HCT116 (cell line): ENCODE measurements around the gene ZNF730. TPM values are rescaled to one million over a fixed set of nuclear protein-coding genes. Genes with fewer than 3 reads are reported as not detected.

Experiments
- ATAC-seq: fragments of 200-7000 bp; cut with Tn5 transposase; 2 replicates; pipeline ENCODE4 v1.9.1; 2020; ENCODE audit warnings: mild to moderate bottlenecking, moderate library complexity
- BruUV-seq: library from RNA; stranded (reverse); fragments of 400-500 nt; replicated peaks from 2 replicates; lab custom pipeline; 2021; lab: Mats Ljungman, UMichigan
- CTCF ChIA-PET: fragments of 300-600 bp; sonication (Branson Sonifier 250); formaldehyde crosslinking; loops from one replicate; lab custom pipeline; 2021; ENCODE audit warnings: antibody characterized with exemption; lab: Charles Lee
- POLR2A ChIA-PET: fragments of 300-600, 350-600 bp; sonication (Branson Sonifier 250); formaldehyde crosslinking; loops from one replicate; lab custom pipeline; 2021; ENCODE audit warnings: antibody characterized with exemption; lab: Charles Lee
- RAD21 ChIA-PET, 2 experiments: fragments of 300-600 bp; sonication (Branson Sonifier 250); formaldehyde crosslinking; loops; one replicate each; lab custom pipeline; 2023; ENCODE audit warnings: low total read pairs in 2 of 2; ENCODE audit not compliant: uncharacterized antibody in 2 of 2, unreplicated experiment in 2 of 2, low non-redundant PET in 1 of 2; lab: Charles Lee
- DNase-seq: peaks from one replicate; pipeline ENCODE4 v3.0.0-alpha.2; 2010; ENCODE audit warnings: low read depth, low spot score
- H2AFZ ChIP-seq: fragments of 200-600 bp; shearing (Covaris generic), sonication (generic); 2 replicates; pipeline ENCODE4 v1.6.1; 2017; ENCODE audit warnings: low read depth, mixed run types, mixed read lengths, antibody characterized with exemption, low read length; ENCODE audit not compliant: poor library complexity, severe bottlenecking
- H3K27ac ChIP-seq: 2 replicates; pipeline ENCODE4 v1.5.1; 2012; ENCODE audit warnings: low read depth, low read length
- H3K27me3 ChIP-seq: fragments of 200-600 bp; sonication (generic); 2 replicates; pipeline ENCODE4 v1.6.1; 2016; ENCODE audit warnings: mixed run types, low read length, mixed read lengths; ENCODE audit not compliant: insufficient read depth
- H3K36me3 ChIP-seq, 2 experiments: fragments of 200-500 bp in 1 of 2; fragments of 200-600 bp in 1 of 2; sonication (Bioruptor generic) in 1 of 2; sonication (generic) in 1 of 2; 2 replicates each; pipeline versions ENCODE4 v1.5.1 to v1.6.1; 2014 to 2016; ENCODE audit warnings: low read length in 2 of 2, inconsistent platforms in 1 of 2, mixed read lengths in 1 of 2, mixed run types in 1 of 2; ENCODE audit not compliant: insufficient read depth in 2 of 2, control insufficient read depth in 1 of 2
- H3K4me1 ChIP-seq, 2 experiments: fragments of 200-600 bp in 1 of 2; sonication (generic) in 1 of 2; 2 replicates each; pipeline versions ENCODE4 v1.5.1 to v1.6.1; 2012 to 2017; ENCODE audit warnings: low read length in 2 of 2, inconsistent platforms in 1 of 2, mild to moderate bottlenecking in 1 of 2, mixed read lengths in 1 of 2, mixed run types in 1 of 2, moderate library complexity in 1 of 2; ENCODE audit not compliant: insufficient read depth in 2 of 2, control insufficient read depth in 1 of 2
- H3K4me2 ChIP-seq: fragments of 200-600 bp; sonication (generic); 2 replicates; pipeline ENCODE4 v1.6.1; 2017; ENCODE audit warnings: mixed run types, low read length, mixed read lengths
- H3K4me3 ChIP-seq, 2 experiments: fragments of 200-600 bp in 1 of 2; sonication (generic) in 1 of 2; replicated peaks in 1 of 2; 2 replicates each; pipeline ENCODE4 v1.5.1; 2011 to 2016; ENCODE audit warnings: low read length in 2 of 2, control low read depth in 1 of 2, low read depth in 1 of 2, mild to moderate bottlenecking in 1 of 2, mixed read lengths in 1 of 2, mixed run types in 1 of 2
- H3K79me2 ChIP-seq: fragments of 200-600 bp; sonication (generic); 2 replicates; pipeline ENCODE4 v1.6.1; 2017; ENCODE audit warnings: mild to moderate bottlenecking, mixed run types, low read length, moderate library complexity, mixed read lengths; ENCODE audit not compliant: insufficient read depth
- H3K9ac ChIP-seq: fragments of 200-600 bp; sonication (generic); 2 replicates; pipeline ENCODE4 v1.6.1; 2016; ENCODE audit warnings: low read length, mixed read lengths
- H3K9me2 ChIP-seq: fragments of 200-600 bp; sonication (generic), shearing (Covaris generic); 2 replicates; pipeline ENCODE4 v1.6.1; 2017; ENCODE audit warnings: mixed run types, mild to moderate bottlenecking, moderate library complexity; ENCODE audit not compliant: insufficient read depth
- H3K9me3 ChIP-seq, 2 experiments: fragments of 200-500 bp in 1 of 2; fragments of 200-600 bp in 1 of 2; sonication (Bioruptor generic) in 1 of 2; sonication (generic) in 1 of 2; 2 replicates each; pipeline ENCODE4 v1.6.1; 2014 to 2017; ENCODE audit warnings: low read length in 2 of 2, mixed read lengths in 2 of 2, inconsistent platforms in 1 of 2, low read depth in 1 of 2, mild to moderate bottlenecking in 1 of 2, mixed run types in 1 of 2, moderate library complexity in 1 of 2; ENCODE audit not compliant: control insufficient read depth in 1 of 2, insufficient read depth in 1 of 2
- H4K20me1 ChIP-seq: fragments of 200-600 bp; sonication (generic), shearing (Covaris generic); 2 replicates; pipeline ENCODE4 v1.6.1; 2017; ENCODE audit warnings: mixed run types, mild to moderate bottlenecking, moderate library complexity; ENCODE audit not compliant: insufficient read depth
- ATF3 ChIP-seq: IDR thresholded peaks from 2 replicates; pipeline ENCODE4 v1.6.1; 2012
- CBX3 ChIP-seq: IDR thresholded peaks from 2 replicates; pipeline ENCODE4 v1.6.1; 2012; ENCODE audit warnings: low read depth
- CEBPB ChIP-seq: IDR thresholded peaks from 2 replicates; pipeline ENCODE4 v1.6.1; 2012; ENCODE audit warnings: low read depth
- CTCF ChIP-seq, 3 experiments: fragments of 200-600 bp in 1 of 3; sonication (generic) in 1 of 3; IDR thresholded peaks in 2 of 3; conservative IDR thresholded peaks in 1 of 3; 2 replicates each; pipeline ENCODE4 v1.5.1; 2012 to 2017; ENCODE audit warnings: low read depth in 2 of 3, low read length in 2 of 3, antibody characterized with exemption in 1 of 3, borderline replicate concordance in 1 of 3, control low read depth in 1 of 3, mild to moderate bottlenecking in 1 of 3, mixed read lengths in 1 of 3, mixed run types in 1 of 3, moderate library complexity in 1 of 3; ENCODE audit not compliant: insufficient read depth in 1 of 3
- EGR1 ChIP-seq: IDR thresholded peaks from 2 replicates; pipeline ENCODE4 v1.6.1; 2012; ENCODE audit warnings: low read depth
- FOSL1 ChIP-seq: IDR thresholded peaks from 2 replicates; pipeline ENCODE4 v1.6.1; 2012; ENCODE audit warnings: low read depth
- MAX ChIP-seq: IDR thresholded peaks from 2 replicates; pipeline ENCODE4 v1.6.1; 2012
- POLR2A ChIP-seq: IDR thresholded peaks from 2 replicates; pipeline ENCODE4 v1.7.0; 2011; ENCODE audit warnings: borderline replicate concordance; ENCODE audit not compliant: insufficient read depth, insufficient read length; ENCODE audit errors: extremely low read depth
- POLR2AphosphoS5 ChIP-seq: IDR thresholded peaks from 2 replicates; pipeline ENCODE4 v1.6.1; 2011; ENCODE audit warnings: mild to moderate bottlenecking, low read depth, low read length, moderate library complexity
- SIN3A ChIP-seq: IDR thresholded peaks from 2 replicates; pipeline ENCODE4 v1.6.1; 2012; ENCODE audit warnings: low read depth
- SRF ChIP-seq: IDR thresholded peaks from 2 replicates; pipeline ENCODE4 v1.6.1; 2012; ENCODE audit warnings: low read depth
- TCF7L2 ChIP-seq: IDR thresholded peaks from 2 replicates; pipeline ENCODE4 v1.7.0; 2011; ENCODE audit warnings: borderline replicate concordance, inconsistent platforms; ENCODE audit not compliant: insufficient read depth, insufficient read length; ENCODE audit errors: extremely low read depth
- ZFX ChIP-seq: fragments of 450-650 bp; IDR thresholded peaks from 2 replicates; pipeline ENCODE4 v1.6.1; 2017
- ZNF274 ChIP-seq: fragments of 200-500 bp; sonication (Bioruptor generic); IDR thresholded peaks from 2 replicates; pipeline ENCODE4 v1.6.1; 2014; ENCODE audit warnings: mild to moderate bottlenecking, low read depth, low read length, inconsistent platforms
- intact Hi-C: fragments of 100-400 bp; cut with micrococcal nuclease; formaldehyde crosslinking; loops from 2 replicates; pipeline ENCODE4 v1.10.0; 2022
- total RNA-seq: library from RNA; stranded (reverse); gene quantifications from one replicate; pipeline ENCODE4 v1.2.1, GENCODE V29; 2021; ENCODE audit not compliant: unreplicated experiment
- TF ChIP-seq, protein P1 (sequence below): IDR thresholded peaks from 2 replicates; pipeline ENCODE4 v1.6.1; 2012; ENCODE audit warnings: low read depth

Gene ZNF730
- total RNA-seq, 1 experiment from 2014 or later, result not detected

DNA sequence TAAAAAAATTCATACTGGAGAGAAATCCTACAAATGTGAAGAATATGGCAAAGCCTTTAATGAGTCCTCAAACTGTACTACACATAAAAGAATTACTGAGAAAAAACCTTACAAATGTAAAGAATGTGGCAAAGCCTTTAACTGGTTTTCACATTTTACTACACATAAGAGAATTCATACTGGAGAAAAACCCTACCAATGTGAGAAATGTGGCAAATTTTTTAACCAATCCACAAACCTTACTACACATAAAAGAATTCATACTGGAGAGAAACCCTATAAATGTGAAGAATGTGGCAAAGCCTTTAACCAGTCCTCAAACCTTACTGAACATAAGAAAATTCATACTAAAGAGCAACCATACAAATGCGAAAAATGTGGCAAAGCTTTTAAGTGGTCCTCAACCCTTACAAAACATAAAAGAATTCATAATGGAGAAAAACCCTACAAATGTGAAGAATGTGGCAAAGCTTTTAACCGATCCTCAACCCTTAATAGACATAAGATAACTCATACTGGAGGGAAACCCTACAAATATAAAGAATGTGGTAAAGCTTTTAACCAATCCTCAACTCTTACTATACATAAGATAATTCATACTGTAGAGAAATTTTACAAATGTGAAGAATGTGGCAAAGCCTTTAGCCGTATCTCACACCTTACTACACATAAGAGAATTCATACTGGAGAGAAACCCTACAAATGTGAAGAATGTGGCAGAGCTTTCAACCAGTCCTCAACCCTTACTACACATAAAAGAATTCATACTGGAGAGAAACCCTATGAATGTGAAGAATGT is 29.0 kb downstream of the ZNF730 start:
- Histone ChIP-seq H3K4me3 (no peak overlapping the region), H2AFZ (no peak overlapping the region), H3K79me2 (no peaks in the 10 kb centered on the region), H3K9me3 (peaks cover 11 to 16% of the 10 kb centered on the region in 2 experiments; a peak in 2 of 4 replicates), H3K9ac (no peak overlapping the region), H3K4me2 (no peak overlapping the region), H3K36me3 (no peaks in the 10 kb centered on the region), H3K27me3 (no peaks in the 10 kb centered on the region), H3K27ac (no peak overlapping the region), H3K9me2 (no peaks in the 10 kb centered on the region), H4K20me1 (no peaks in the 10 kb centered on the region), H3K4me1 (no peaks in the 10 kb centered on the region)
- DNase-seq, result no peak
- ChIA-PET POLR2A (no interaction called here), CTCF (no interaction called here), RAD21 (no interaction called here)
- TF ChIP-seq CEBPB, result no peak
- peak; percentile 42; the same call in 1 of the 2 replicates for TF ChIP-seq ZNF274
- no TSS peak for BruUV-seq
- ATAC-seq, result no peak
- intact Hi-C loops, result no loop called here

DNA sequence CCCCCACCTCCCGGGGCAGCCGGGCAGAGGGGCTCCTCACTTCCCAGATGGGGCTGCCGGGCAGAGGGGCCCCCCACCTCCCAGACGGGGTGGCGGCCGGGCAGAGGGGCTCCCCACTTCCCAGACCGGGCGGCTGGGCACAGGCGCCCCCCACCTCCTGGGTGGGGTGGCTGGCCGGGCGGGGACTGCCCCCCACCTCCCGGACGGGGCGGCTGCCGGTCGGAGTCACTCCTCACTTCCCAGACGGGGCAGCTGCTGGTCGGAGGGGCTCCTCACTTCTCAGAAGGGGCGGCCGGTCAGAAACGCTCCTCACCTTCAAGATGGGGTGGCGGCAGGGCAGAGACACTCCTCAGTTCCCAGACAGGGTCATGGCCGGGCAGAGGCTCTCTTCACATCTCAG is 43.9 kb downstream of the ZNF730 start:
- H4K20me1 ChIP-seq, result no peaks in the 10 kb centered on the region
- POLR2A ChIA-PET, result no interaction called here
- no peaks in the 10 kb centered on the region for H3K9me2 ChIP-seq
- H2AFZ ChIP-seq, result no peak overlapping the region
- RAD21 ChIA-PET, result no interaction called here
- intact Hi-C loops, result no loop called here
- DNase-seq, result no peak
- no peaks in the 10 kb centered on the region for H3K79me2 ChIP-seq
- no peak overlapping the region for H3K27ac ChIP-seq
- no peaks in the 10 kb centered on the region for H3K27me3 ChIP-seq
- CTCF ChIA-PET, result no interaction called here
- no TSS peak for BruUV-seq
- H3K36me3 ChIP-seq, result no peaks in the 10 kb centered on the region
- H3K4me3 ChIP-seq, result no peak overlapping the region
- no peak overlapping the region for H3K9ac ChIP-seq
- H3K4me1 ChIP-seq, result no peaks in the 10 kb centered on the region
- peaks cover 0 to 3% of the 10 kb centered on the region in 2 experiments; a peak in 2 of 4 replicates for H3K9me3 ChIP-seq
- no peak overlapping the region for H3K4me2 ChIP-seq
- ATAC-seq, result no peak
- TF ChIP-seq FOSL1, result no peak
- no peak for TF ChIP-seq ZNF274
- no peak for TF ChIP-seq POLR2AphosphoS5
- TF ChIP-seq, protein P1, sequence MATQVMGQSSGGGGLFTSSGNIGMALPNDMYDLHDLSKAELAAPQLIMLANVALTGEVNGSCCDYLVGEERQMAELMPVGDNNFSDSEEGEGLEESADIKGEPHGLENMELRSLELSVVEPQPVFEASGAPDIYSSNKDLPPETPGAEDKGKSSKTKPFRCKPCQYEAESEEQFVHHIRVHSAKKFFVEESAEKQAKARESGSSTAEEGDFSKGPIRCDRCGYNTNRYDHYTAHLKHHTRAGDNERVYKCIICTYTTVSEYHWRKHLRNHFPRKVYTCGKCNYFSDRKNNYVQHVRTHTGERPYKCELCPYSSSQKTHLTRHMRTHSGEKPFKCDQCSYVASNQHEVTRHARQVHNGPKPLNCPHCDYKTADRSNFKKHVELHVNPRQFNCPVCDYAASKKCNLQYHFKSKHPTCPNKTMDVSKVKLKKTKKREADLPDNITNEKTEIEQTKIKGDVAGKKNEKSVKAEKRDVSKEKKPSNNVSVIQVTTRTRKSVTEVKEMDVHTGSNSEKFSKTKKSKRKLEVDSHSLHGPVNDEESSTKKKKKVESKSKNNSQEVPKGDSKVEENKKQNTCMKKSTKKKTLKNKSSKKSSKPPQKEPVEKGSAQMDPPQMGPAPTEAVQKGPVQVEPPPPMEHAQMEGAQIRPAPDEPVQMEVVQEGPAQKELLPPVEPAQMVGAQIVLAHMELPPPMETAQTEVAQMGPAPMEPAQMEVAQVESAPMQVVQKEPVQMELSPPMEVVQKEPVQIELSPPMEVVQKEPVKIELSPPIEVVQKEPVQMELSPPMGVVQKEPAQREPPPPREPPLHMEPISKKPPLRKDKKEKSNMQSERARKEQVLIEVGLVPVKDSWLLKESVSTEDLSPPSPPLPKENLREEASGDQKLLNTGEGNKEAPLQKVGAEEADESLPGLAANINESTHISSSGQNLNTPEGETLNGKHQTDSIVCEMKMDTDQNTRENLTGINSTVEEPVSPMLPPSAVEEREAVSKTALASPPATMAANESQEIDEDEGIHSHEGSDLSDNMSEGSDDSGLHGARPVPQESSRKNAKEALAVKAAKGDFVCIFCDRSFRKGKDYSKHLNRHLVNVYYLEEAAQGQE, result no peak
- no peak for TF ChIP-seq SRF
- TF ChIP-seq EGR1, result no peak
- no peak for TF ChIP-seq TCF7L2
- TF ChIP-seq SIN3A, result no peak
- TF ChIP-seq CBX3, result no peak
- TF ChIP-seq ATF3, result no peak
- TF ChIP-seq MAX, result no peak
- TF ChIP-seq CTCF (IDR thresholded peaks at IDR 0.05 in 2 of 3, conservative IDR thresholded peaks at IDR 0.05 in 1 of 3; ENCODE audit: borderline replicate concordance in 1 of 3, insufficient read depth in 1 of 3, low read depth in 2 of 3, low read length in 2 of 3), result no peak
- no peak for TF ChIP-seq ZFX
- TF ChIP-seq POLR2A, result no peak
